C4-2B (cell line): Measurements from ENCODE around the gene BACE1-AS.

Source experiments
- CTCF ChIP-seq: fragments of 450-650 bp; conservative IDR thresholded peaks from 2 replicates; pipeline ENCODE4 v1.5.1; 2017; ENCODE audit warnings: mild to moderate bottlenecking
- ZFX ChIP-seq: fragments of 450-650 bp; IDR thresholded peaks from 2 replicates; pipeline ENCODE4 v1.6.1; 2017

DNA sequence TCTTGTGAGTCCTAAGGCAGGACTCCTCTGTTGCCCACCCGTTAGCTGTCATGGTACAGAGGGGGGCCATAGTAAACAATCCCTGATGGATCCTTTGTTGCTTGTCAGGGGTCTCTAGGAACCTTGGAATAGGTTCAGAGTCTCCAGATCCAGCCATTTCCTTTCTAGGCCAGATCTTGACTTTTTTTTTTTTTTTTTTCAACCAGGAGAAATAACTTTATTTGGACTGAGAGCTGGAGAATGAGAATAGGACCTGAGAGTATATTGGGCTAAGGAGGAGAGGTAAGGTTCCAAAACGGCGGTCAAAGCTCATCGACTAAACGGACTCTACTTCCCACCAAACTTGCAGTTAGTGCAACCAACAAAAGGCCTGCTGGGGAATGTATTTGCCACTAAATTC is 44.3 kb downstream of the BACE1-AS start:
- TF ChIP-seq CTCF = no peak
- TF ChIP-seq ZFX = no peak
